Measurements from ENCODE around the gene CD101.

CD101 gene

GRCh38 chr1:117015724-117016123 is 14.2 kb downstream of the CD101 start:
- DNase-seq (ENCODE audit: low read depth in 2 of 2) = no peak

- DNase-seq (ENCODE audit: low read depth in 2 of 2) = no peak
These were observed 15.5 kb downstream of the CD101 start for GRCh38 chr1:117017062-117017461.

- DNase-seq (ENCODE audit: low read depth in 2 of 2) = no peak
These were observed 16.1 kb downstream of the CD101 start for GRCh38 chr1:117017648-117018047.

- no peak for DNase-seq (ENCODE audit: low read depth in 2 of 2)
These were observed 19.1 kb downstream of the CD101 start for GRCh38 chr1:117020526-117021156.

GRCh38 chr1:117022114-117022513 is 20.6 kb downstream of the CD101 start:
- no peak for DNase-seq (ENCODE audit: low read depth in 2 of 2)

GRCh38 chr1:117025568-117025967 is 24.0 kb downstream of the CD101 start:
- DNase-seq (ENCODE audit: low read depth in 2 of 2) = no peak

- DNase-seq (ENCODE audit: low read depth in 2 of 2) = no peak
These were observed 24.8 kb downstream of the CD101 start for GRCh38 chr1:117026361-117026760.

GRCh38 chr1:117029685-117030084 is 28.1 kb downstream of the CD101 start:
- DNase-seq (ENCODE audit: low read depth in 2 of 2) = no peak

GRCh38 chr1:117030271-117030877 is 28.8 kb downstream of the CD101 start:
- no peak for DNase-seq (ENCODE audit: low read depth in 2 of 2)

GRCh38 chr1:117032266-117032665 is 30.7 kb downstream of the CD101 start:
- DNase-seq (ENCODE audit: low read depth in 2 of 2) = no peak

- no peak for DNase-seq (ENCODE audit: low read depth in 2 of 2)
These were observed 31.4 kb downstream of the CD101 start for GRCh38 chr1:117032681-117033539.

- DNase-seq (ENCODE audit: low read depth in 2 of 2) = no peak
These were observed 32.2 kb downstream of the CD101 start for GRCh38 chr1:117033772-117034171.

- no peak for DNase-seq (ENCODE audit: low read depth in 2 of 2)
These were observed 33.3 kb downstream of the CD101 start for GRCh38 chr1:117034791-117035290.

GRCh38 chr1:117036018-117036461 is 34.5 kb downstream of the CD101 start:
- DNase-seq (ENCODE audit: low read depth in 2 of 2) = no peak

GRCh38 chr1:117037802-117038201 is 36.2 kb downstream of the CD101 start:
- no peak for DNase-seq (ENCODE audit: low read depth in 2 of 2)

- no peak for DNase-seq (ENCODE audit: low read depth in 2 of 2)
These were observed 36.7 kb downstream of the CD101 start for GRCh38 chr1:117038236-117038635.

GRCh38 chr1:117044217-117044616 is 42.7 kb downstream of the CD101 start:
- no peak for DNase-seq (ENCODE audit: low read depth in 2 of 2)

- no peak for DNase-seq (ENCODE audit: low read depth in 2 of 2)
These were observed 44.1 kb downstream of the CD101 start for GRCh38 chr1:117045644-117046043.

- DNase-seq (ENCODE audit: low read depth in 2 of 2) = no peak
These were observed 45.2 kb downstream of the CD101 start for GRCh38 chr1:117046781-117047180.

- DNase-seq (ENCODE audit: low read depth in 2 of 2) = no peak
These were observed 45.7 kb downstream of the CD101 start for GRCh38 chr1:117047271-117047670.

GRCh38 chr1:117049857-117050256 is 48.3 kb downstream of the CD101 start:
- DNase-seq (ENCODE audit: low read depth in 2 of 2) = no peak

GRCh38 chr1:117051224-117052064 is 49.9 kb downstream of the CD101 start:
- DNase-seq (ENCODE audit: low read depth in 2 of 2) = no peak

Measured in activated CD8-positive, alpha-beta memory T cell treated with anti-CD3 and anti-CD28 coated beads for 4 hours (primary cell).